HL-60 (cell line): ENCODE data around the gene HCN2.

Source experiments
- DNase-seq, 2 experiments: peaks; one replicate each; pipeline ENCODE4 v3.0.0-alpha.2; 2010 to 2020; ENCODE audit warnings: low read depth in 1 of 2, low spot score in 1 of 2
- H3K27ac ChIP-seq: fragments of 250-450 bp; sonication (Bioruptor Pico); replicated peaks from 2 replicates; pipeline ENCODE4 v1.5.1; 2020; ENCODE audit warnings: mild to moderate bottlenecking, moderate library complexity
- H3K27me3 ChIP-seq: fragments of 250-450 bp; sonication (Bioruptor Pico); 2 replicates; pipeline ENCODE4 v1.5.1; 2021; ENCODE audit warnings: mild to moderate bottlenecking, moderate library complexity; ENCODE audit not compliant: insufficient read depth, poor library complexity, severe bottlenecking
- H3K4me3 ChIP-seq: replicated peaks from 2 replicates; pipeline ENCODE4 v1.5.1; 2011; ENCODE audit warnings: mild to moderate bottlenecking, control low read depth, low read length; ENCODE audit not compliant: insufficient read depth
- GABPA ChIP-seq: IDR thresholded peaks from 2 replicates; pipeline ENCODE4 v1.6.1; 2012; ENCODE audit warnings: low read depth
- POLR2AphosphoS5 ChIP-seq: IDR thresholded peaks from 2 replicates; pipeline ENCODE4 v1.6.1; 2012; ENCODE audit warnings: low read depth
- REST ChIP-seq: IDR thresholded peaks from 2 replicates; pipeline ENCODE4 v1.6.1; 2012; ENCODE audit warnings: low read depth; ENCODE audit not compliant: insufficient replicate concordance
- SPI1 ChIP-seq: IDR thresholded peaks from 2 replicates; pipeline ENCODE4 v1.6.1; 2012; ENCODE audit warnings: low read depth, mild to moderate bottlenecking, borderline replicate concordance
- TF ChIP-seq, protein P1 (sequence below): IDR thresholded peaks from one replicate; pipeline ENCODE4 v1.5.1; 2011; ENCODE audit warnings: low read length, control low read depth, inconsistent platforms; ENCODE audit not compliant: insufficient read depth

Gene HCN2

DNA sequence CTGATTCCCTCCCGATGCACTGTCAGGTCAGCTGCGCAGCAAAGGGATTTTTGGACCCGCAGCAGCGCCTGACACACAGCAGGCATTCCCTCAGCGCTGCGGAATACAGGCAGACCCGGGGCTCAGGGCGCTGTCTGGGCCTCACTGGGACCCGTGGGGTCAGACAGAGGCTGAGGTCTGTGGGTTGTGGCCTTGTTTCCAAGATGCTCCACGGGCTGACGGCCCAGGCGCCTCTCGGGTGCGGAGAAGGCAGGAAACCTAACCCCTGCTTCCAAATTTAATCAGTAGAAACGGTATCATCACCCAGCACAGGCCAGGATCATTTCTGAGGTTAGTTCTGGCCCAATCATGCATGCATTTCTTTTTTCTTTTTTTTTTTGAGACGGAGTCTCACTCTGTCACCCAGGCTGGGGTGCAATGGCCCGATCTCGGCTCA lies 74.0 kb downstream of the HCN2 start:
- TF ChIP-seq SPI1 (no peak), GABPA (no peak), REST (no peak), POLR2AphosphoS5 (no peak)
- TF ChIP-seq, protein P1, sequence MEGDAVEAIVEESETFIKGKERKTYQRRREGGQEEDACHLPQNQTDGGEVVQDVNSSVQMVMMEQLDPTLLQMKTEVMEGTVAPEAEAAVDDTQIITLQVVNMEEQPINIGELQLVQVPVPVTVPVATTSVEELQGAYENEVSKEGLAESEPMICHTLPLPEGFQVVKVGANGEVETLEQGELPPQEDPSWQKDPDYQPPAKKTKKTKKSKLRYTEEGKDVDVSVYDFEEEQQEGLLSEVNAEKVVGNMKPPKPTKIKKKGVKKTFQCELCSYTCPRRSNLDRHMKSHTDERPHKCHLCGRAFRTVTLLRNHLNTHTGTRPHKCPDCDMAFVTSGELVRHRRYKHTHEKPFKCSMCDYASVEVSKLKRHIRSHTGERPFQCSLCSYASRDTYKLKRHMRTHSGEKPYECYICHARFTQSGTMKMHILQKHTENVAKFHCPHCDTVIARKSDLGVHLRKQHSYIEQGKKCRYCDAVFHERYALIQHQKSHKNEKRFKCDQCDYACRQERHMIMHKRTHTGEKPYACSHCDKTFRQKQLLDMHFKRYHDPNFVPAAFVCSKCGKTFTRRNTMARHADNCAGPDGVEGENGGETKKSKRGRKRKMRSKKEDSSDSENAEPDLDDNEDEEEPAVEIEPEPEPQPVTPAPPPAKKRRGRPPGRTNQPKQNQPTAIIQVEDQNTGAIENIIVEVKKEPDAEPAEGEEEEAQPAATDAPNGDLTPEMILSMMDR = no peak
- Histone ChIP-seq H3K27me3 (no peaks in the 10 kb centered on the region), H3K27ac (peak overlapping the region; percentile 79), H3K4me3 (peak overlapping the region; percentile 39)
- no peak for DNase-seq

- peak; percentile 51 to 86 for DNase-seq
- Histone ChIP-seq H3K27ac (peak overlapping the region; percentile 35; the same call in 1 of the 2 replicates), H3K4me3 (no peak overlapping the region), H3K27me3 (no peaks in the 10 kb centered on the region)
- TF ChIP-seq POLR2AphosphoS5 (no peak), SPI1 (no peak), REST (no peak), GABPA (no peak)
- TF ChIP-seq, protein P1 = peak; percentile 83
Observed at GRCh38 chr19:664913-665443, 75.3 kb downstream of the HCN2 start.
